Stimulated activated CD8-positive, alpha-beta memory T cell treated with anti-CD3 and anti-CD28 coated beads, Interleukin-2, amount 100 ng/mL, for 48 hours (primary cell): Measurements from ENCODE around the gene YKT6.

Experiments used
- DNase-seq, 2 donors: peaks; one replicate each; pipeline ENCODE4 v3.0.0-alpha.2; 2020; ENCODE audit warnings: low read depth in 2 of 2

YKT6 gene

DNA sequence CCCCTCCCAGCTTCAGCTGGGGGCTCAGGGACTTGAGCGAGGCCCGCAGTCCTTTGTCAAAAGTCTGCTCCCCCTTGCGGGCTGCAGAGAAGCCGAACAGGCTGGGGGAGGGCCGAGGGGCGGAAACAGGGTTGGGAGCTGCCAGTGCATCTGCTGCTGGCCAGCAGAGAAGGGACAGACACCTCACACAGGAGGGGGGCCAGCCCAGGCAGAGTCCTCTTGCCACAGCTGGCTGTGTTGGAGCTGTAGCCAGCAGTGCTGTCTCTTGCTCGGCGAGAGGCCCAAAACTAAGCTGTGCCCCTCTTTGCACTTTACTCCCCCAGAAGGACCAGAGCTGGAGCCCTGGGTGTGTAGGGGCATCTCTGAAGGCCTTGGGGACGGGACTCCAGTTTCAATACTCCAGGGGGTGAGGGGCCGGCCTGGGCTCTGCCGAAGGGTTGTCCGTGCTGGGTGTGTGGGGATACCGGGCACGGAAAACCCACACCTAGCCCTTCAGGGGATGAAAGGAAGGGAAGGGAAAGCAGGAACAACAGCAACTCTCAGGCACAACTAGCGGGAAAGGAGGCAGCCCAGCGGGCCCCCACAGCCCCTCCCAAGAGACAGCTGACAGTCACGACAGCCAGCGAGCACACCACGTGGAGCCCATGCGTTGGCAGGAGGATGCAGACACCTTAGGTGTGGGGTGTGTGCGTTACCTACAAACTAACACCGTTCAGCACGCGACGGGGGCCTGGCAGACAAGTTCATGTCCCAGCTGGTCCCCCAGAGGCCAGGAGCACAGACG lies 17.8 kb downstream of the YKT6 start:
- no peak for DNase-seq

DNA sequence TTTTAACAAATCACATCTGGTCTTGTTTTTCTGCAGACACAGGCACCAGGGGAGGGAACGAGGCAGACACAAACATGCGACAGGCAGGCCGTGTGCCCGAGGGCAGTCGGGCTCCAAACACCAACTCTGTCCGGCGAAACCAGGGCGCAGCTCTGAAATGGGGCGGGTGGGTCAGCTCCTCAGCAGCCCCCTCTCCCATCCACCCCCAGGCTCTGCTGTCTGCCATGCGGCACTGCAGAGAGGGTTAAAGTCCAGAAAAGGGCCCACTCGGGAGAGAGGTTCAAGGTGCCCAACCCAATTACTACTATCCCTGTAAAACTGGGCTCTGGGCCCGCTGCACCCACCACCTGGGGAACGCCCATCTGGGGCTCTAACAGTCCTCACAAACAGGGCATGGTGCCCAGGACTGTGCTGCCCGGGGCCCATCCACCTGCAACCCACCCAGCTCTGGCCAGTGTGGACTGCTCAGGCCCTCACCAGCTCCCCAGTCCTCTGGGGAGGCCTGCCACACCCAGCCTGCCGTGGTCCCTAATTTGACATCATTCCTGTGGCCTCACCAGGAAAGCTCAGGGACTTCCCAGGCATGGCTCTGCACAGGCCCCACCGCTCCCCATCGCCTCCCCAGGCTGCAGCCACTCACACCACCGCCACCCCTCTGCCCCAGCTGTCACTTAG lies 18.7 kb downstream of the YKT6 start:
- no peak for DNase-seq

DNA sequence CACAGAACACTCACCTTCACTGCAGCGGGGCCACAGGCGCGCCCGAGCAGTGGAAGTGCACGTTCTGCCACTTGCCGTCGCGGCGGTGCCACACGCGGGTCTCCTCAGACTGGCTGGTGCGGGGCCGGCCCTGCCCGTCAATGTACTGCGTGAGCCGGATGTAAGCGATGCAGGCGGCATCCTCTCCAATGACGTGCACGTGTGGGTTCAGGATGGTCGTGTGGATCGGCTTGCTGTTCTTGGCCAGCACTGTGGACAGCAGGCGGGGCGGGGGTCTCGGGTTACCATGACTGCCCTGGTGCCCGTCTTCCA lies 19.2 kb downstream of the YKT6 start:
- DNase-seq, result no peak

DNA sequence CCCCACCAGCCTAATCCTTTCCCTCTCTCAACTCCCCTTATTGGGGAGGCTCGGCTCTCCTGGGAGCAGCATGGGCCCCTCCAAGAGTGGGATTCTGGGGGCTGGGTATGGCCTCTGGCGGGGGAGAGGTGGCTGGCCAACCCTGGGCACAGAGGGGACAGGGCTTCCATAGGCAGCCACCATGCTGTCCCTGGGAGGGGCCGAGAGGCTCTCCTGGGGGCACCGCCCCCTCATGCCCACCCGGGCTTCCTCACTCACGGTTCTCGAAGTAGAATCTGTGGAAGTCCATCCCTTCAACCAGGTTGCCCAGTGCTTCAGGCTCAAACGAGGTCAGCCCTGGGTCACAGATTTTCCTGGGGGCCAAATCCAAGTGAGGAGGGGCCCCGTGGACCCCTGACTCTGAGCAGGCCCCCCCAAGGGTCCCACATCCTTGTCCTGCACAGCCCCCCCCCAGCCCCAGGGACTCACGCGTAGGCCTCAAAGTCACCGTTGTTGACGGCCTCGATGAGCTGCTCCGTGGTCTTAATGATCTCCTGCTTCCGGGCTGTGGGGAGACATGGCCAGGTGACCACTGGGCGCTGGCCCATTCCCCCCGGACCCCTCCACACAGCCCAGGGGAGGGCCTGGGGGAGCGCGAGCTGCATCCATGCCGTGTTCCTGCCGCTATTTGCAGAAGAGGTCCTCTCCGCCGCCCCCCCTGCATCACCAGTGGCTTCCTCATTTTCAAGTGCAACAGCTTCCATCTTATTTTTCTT lies 19.8 kb downstream of the YKT6 start:
- DNase-seq, result no peak

DNA sequence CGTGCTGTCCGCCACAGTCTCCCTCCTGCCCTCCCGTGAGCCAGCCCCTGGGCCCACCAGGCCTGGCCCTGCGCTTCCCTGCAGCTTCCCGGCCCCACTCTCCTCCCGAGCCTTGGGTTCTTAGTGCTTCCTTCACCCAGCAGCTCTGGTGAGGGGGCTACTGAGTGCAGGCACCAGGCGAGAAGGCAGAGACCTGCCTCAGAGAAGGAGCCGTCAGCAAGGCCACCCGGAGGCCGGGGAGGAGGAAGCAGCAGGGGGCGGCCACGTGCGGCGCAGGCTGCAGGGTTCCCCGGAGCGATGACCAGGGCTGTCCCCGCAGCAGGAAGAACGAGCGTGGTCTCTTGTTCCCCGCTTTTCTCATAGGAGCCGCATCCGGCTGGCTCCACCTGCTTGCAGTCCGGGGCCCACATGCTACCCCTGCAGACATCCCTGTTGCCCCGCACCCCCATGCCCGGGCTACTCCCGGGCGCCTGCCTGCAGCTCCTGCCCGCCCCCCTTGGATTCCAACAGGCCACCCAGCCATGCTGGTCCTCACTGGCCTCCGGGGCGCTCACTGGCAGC lies 20.5 kb downstream of the YKT6 start:
- no peak for DNase-seq

DNA sequence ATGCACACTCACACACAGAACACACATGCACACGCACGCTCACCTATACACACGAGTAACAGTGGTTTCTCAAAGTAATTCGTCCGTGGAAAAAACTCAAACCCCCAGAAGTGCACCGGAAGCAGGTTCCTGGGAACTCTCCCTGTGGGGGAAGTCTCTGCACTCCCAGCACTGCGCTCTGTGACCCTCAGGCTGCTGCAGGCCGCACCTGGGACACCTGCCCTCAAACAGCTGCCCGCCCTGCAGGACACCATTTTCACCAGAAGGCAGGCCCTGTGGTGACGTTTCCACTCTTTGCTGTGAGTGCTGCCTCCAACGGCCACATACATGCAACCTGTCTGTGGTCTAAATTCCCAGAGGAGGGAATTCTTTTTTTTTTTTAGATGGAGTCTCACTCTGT lies 21.3 kb downstream of the YKT6 start:
- DNase-seq, result no peak

DNA sequence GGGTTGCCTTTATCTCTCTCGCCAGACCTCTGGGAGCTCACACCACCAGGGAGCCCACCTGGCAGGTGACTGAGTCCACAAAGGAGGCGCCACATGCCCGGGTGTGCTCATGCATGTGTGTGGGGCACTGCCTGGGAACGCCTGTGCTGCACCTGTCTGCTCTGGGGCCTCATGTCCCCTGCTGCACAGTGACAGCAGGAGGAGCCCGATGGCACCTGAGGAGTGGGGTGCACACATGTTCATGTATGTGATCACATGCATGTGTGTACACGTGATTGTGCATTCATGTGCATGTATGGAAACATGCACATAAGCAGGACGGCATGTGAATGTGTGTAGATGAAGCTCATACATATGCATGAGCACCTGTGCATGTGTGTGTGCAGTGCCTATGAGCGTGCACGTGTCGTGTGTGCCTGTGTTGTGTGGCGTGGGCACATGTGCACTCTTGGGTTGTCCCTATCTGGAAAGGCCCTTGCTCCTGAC lies 22.0 kb downstream of the YKT6 start:
- no peak for DNase-seq

DNA sequence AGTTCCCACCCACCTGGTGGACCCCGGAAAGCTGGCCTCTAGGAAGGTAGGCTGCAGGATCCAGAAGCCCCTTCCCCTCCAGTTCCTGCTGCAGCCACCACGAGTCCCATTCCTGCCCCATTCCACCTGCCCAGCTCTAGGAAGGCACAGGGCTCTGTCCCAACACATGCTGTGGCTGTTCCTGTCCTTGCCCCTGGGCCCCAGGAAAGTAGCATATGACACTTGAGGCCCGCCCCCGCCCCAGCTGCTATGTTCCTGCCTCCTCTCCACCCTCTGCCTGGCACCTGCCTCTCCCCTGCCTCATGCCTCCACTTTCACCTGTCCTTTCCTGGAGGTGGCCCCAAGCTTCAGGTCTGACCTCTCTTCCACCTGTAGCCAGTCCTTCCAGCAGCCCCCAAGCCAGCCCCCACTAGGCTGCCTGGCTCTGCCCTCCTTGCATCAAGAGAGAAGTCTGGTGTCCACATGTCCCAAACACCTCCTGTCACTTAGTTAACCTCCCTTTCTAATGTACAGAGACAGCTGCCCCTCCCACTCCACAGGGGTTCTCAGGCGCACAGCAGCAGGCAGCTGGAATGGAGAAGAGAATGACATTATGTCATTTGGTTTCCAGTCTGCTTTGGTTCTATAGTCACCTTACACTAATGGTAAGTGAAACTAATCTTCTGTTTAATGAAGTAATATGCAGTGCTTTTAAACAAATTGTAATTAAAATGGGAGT lies 22.7 kb downstream of the YKT6 start:
- no peak for DNase-seq

DNA sequence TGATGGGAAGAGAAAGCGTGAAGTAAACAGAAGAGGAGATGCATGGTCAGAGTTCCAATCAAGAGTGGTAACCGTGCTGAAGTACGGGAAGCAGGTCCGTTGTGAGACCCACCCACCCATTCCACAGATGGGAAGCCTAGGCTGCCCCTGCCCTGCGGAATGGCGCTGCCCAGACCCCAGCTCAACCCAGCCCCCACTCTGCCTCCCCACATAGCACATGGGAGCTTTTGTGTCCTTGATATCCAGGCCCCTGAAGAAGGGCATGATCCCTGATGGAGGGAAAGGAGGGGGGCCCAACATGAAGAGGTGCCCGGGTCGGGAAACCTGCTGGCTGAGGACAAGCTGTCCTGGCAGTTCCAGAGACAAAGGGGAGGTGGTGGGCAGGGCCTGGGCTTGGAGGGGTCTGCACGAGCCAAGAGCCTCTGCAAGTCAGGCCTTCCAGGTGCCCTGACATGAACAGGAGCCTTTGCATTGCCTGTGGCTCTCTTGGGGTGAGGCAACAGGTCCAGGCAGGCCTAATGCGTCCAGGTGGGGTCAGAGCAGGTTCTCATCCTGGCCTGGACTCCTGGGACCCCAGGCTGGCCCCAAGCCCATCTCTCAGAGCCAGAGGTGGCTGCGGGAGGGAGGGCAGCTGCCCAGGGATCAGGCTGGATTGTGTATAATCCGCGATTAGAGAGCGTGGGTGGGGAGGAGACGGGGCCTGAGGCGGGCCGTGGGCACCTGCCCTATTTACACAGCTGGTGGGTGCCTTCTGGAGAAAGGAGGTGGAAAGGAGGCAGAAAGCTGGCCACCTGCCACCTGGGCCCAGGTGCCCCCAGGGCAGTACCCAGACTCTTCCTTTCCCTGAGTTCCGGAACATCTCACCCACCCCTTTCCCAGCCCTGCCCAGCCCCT lies 23.5 kb downstream of the YKT6 start:
- no peak for DNase-seq

DNA sequence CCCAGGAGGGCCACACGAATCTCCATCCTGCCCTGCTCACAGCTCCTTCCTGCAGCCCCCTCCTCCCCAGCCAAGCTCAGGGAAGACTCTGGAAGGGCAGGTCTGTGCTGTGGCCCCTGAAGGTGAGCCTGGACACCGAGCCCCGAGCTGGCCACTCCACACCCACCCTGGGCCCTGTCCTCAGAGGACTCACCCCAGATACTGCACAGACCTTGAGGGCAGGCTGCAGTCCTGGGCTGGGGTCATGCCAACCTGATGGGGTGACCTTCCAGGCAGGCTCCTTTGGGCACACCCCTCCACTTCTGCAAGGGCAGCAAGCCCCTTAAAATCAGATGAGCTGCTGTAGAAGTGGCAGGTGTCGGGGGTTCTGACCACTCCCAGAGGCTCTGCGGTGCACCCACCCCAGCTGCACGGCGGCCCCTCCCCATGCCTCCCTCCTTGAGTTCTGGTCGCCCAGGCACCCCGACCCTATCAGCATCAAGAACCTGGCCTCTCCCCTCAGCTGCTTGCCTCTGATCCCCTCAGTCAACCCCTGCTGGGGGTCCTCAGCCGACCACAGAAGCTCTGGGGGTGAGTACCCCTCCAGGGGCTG lies 24.3 kb downstream of the YKT6 start:
- DNase-seq, result no peak

DNA sequence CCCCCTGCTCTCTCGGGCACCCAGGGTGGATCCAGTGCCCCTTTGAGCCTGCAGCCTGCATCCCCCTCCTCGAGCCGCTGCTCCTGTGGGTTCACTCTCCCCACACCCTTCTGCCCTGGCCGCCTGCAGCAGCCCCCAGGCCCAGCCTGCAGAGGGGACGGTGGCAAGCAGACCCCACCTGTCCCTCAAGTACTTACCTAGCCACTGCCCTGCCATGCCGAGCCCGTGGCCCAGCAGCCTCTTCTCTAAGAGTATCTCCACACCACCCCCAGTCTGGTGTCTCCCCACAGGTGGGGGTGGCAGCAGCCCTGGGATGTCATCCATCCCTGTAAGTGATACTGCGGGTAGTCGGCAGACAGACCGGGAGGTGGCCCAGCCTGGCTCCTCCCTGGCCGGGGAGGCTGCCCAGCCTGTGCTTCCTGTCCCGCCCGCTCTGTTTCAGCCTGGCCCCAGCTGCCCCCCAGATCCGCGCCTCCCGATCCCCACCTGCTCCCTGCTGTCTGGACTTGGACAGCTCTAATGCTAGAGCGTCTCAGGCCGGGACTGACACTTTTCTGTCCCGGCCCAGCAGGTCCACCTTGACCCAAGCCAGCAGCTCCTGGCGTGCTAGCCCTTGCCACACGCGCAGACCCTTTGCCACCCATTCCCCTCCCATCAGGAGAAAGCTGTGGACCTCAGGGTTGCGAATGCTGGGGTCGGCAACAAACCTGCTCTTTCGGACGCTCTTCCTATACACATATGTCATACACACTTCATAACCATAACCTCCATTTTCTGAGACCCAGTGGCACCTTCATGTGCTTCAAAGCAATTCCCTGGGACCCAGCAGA lies 25.0 kb downstream of the YKT6 start:
- DNase-seq, result no peak

DNA sequence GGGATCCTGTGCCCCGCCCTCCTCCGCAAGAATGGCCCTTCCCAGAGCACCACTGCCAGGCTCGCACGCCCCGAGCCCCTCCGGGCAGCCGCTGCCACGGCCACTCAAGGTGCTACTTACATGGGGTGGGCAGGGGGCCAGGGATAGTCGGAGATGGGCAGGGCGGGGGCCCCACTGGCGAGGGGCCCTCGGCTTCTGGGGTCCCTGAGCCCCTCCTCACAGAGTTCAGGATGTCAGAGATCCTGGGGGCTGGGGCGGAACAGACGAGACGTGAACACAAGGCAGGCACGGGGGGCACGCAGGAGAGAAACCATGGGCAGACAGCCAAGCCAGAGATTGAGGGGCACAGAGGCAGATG lies 25.6 kb downstream of the YKT6 start:
- DNase-seq, result no peak

DNA sequence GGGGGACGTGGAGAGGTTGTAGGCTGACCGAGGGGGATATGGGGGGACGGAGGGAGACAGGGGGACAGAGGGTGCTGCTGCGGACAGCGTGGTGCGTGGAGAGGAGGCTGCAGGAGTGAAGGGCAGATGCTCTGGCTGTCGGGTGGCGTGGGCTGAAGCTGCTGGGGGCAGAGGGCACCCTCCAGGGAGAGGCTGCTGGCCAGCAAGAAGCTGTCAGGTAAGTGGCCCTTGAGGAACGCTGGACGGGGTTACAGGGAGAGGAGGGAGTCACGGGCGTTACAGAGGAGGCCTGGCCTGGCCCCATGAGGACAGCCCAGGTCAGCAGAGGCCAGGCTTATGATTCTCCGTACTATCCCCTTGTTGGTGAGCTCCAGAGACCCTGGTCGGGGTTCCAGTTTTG lies 27.1 kb downstream of the YKT6 start:
- DNase-seq, result no peak

DNA sequence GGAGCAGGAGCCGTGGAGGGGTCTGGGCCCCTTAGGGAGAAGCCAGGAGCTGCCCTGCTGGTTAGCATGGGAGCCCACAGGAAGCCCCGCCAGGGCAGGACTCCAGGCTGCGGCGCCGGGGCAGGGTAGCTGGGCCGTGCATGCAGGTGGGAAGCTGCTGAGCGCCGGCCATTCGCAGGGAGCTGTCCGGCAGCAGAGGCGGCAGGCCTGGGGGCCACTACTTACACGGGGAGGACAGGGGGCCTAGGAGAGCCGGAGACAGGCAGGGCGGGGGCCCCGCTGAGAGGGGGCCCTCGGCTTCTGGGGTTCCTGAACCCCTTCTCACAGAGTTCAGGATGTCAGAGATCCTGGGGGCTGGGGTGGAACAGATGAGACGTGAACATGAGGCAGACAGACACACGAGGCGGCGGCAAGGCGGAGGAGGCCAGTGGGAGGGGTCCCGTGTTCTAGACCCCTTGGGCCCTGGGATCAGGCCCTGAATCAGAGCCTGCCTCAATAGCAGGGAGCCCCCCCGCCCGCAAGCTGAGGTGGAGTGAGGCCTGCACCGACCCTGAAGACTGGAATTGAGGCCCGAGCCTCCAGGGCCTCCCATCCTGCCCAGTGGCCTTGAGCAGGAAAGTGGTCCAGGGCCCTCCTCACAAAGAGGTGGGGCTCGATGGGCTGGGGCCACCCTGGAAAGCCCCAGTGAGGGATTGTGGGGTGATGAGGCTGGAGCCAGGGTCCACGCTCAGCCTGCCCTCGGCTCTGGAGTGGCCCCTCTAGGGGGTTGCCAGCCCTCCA lies 28.0 kb downstream of the YKT6 start:
- no peak for DNase-seq

DNA sequence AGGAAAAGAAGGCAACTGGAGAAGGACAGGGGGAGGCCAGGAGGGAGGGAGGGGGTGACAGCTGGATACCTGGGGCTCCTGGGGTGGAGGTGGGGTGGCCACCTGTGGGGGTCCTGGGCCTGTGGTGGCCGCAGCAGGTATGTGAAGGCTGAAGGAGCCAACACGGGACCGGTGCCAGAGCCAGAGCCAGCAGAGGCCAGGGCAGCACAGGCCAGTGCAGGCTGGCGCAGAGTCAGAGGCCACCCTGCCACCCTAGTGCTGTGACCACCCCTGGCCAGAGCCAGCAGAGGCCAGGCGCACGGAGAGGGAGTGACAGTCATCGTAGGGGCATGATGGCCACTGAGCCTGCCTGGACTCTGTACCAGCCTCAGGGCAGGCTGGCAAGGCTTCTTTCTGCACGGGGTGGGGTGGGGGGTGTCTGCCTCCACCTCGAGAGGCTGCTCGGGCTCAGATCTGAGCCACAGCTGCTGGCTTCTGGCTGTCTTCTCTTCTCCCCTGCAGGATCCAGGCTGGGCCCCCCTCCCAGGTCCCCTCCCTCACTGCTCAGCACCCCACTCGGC lies 28.8 kb downstream of the YKT6 start:
- no peak for DNase-seq

DNA sequence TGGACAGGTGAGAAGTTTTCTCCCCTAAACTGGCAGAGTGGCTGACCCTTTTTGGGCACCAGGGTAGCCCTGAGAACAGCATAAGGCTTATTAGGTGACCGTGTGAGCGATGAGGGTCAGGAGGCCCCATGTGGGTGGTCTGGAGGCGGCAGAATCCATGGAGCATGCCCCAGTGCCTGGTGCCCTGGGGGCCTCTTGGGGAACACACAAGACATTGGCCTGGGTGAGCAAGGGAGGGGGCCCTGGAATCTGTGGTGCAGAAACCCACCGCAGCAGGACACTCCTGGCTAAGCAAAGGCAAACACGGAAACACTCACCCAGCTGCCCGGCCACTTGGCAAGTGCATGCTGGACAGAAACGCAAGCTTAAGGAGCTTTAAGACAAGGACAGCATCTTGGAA lies 29.5 kb downstream of the YKT6 start:
- no peak for DNase-seq

DNA sequence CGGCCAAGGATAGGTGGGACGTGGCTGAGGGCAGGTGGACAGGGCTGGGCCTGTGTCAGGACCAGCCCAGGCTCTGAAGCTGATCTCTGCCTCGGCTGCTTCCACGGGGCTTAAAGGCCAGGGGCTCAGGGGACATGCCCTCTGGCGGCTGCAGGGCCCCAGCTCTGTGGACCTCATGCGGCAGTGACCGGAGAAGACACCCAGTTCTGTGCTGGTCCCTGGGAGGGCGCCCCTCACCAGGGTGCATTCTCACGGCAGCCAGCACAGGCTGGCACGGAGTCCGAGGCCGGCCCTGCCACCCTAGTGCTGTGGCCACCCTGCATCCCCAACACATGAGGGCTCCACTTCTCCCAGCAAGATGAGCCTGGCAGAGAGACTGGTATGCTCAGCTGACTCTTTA lies 30.3 kb downstream of the YKT6 start:
- no peak for DNase-seq

DNA sequence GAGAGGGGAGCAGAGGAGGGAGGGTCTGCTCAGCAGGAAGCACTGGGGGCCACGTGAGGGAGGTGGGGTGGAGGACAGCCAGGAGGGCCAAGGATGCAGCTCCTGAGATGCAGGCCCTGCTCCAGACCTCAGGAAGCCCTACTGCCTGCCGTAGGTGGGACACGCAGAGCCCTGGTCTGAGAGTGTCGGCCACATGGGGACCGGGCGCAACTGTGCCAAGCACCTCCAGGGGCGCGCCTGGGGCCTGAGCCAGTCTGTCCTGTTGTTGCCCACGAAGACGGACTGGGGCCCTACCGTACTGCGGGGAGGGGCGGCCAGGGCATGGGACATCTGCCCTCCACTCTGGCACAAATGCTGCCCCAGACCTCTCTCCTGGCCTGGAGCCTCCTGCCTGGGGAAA lies 31.6 kb downstream of the YKT6 start:
- DNase-seq, result no peak
